HEK293 (cell line): ENCODE data around the gene GNG3.

Source experiments
- CTCF ChIA-PET: fragments of 350-600 bp; formaldehyde crosslinking; extraction: SDS; loops from one replicate; lab custom pipeline; 2021; ENCODE audit warnings: antibody characterized with exemption; lab: Yijun Ruan, JAX
- POLR2A ChIA-PET: fragments of 300-600 bp; formaldehyde crosslinking; extraction: SDS; loops from one replicate; lab custom pipeline; 2020; ENCODE audit warnings: antibody characterized with exemption, inconsistent platforms; lab: Yijun Ruan, JAX
- H3K27ac ChIP-seq: fragments of 200-500 bp; sonication (Bioruptor generic); 2 replicates; pipeline ENCODE4 v1.5.1; 2014; ENCODE audit warnings: low read depth, low read length, control low read depth, inconsistent platforms; ENCODE audit errors: extremely low read depth
- H3K36me3 ChIP-seq, 2 experiments: fragments of 200-500 bp in 1 of 2; sonication (Bioruptor generic) in 1 of 2; 1 replicate in 1 of 2; 2 replicates in 1 of 2; pipeline ENCODE4 v1.5.1; 2014 to 2017; ENCODE audit warnings: inconsistent platforms in 2 of 2, low read length in 2 of 2; ENCODE audit not compliant: control insufficient read depth in 2 of 2, insufficient read depth in 1 of 2
- H3K4me1 ChIP-seq: fragments of 200-500 bp; sonication (Bioruptor generic); 2 replicates; pipeline ENCODE4 v1.5.1; 2014; ENCODE audit warnings: mild to moderate bottlenecking, low read length, inconsistent platforms; ENCODE audit not compliant: control insufficient read depth, insufficient read depth
- H3K4me3 ChIP-seq: 2 replicates; pipeline ENCODE4 v1.5.1; 2011; ENCODE audit warnings: low read depth, mild to moderate bottlenecking, control low read depth, low read length, moderate library complexity
- H3K9me3 ChIP-seq: fragments of 200-500 bp; sonication (Bioruptor generic); 2 replicates; pipeline ENCODE4 v1.5.1; 2014; ENCODE audit warnings: low read depth, low read length, inconsistent platforms; ENCODE audit not compliant: control insufficient read depth, insufficient read depth
- KLF17 ChIP-seq: fragments of 450-650 bp; formaldehyde crosslinking; IDR thresholded peaks from 2 replicates; pipeline ENCODE4 v1.5.1; 2016; ENCODE audit warnings: missing biosample characterization, missing genetic modification characterization
- KLF8 ChIP-seq: fragments of 450-650 bp; formaldehyde crosslinking; IDR thresholded peaks from 2 replicates; pipeline ENCODE4 v1.5.1; 2016; ENCODE audit warnings: missing biosample characterization, missing genetic modification characterization
- PRDM10 ChIP-seq: fragments of 450-650 bp; formaldehyde crosslinking; IDR thresholded peaks from 2 replicates; pipeline ENCODE4 v1.5.1; 2016; ENCODE audit warnings: missing biosample characterization, missing genetic modification characterization
- PRDM6 ChIP-seq: fragments of 450-650 bp; formaldehyde crosslinking; IDR thresholded peaks from 2 replicates; pipeline ENCODE4 v1.5.1; 2017; ENCODE audit warnings: missing biosample characterization, missing genetic modification characterization
- SCRT1 ChIP-seq: fragments of 450-650 bp; formaldehyde crosslinking; IDR thresholded peaks from 2 replicates; pipeline ENCODE4 v1.5.1; 2016; ENCODE audit warnings: missing biosample characterization, missing genetic modification characterization, borderline replicate concordance
- SCRT2 ChIP-seq: fragments of 450-650 bp; formaldehyde crosslinking; IDR thresholded peaks from 2 replicates; pipeline ENCODE4 v1.5.1; 2016; ENCODE audit warnings: missing biosample characterization, missing genetic modification characterization
- ZBTB11 ChIP-seq: fragments of 450-650 bp; formaldehyde crosslinking; conservative IDR thresholded peaks from 2 replicates; pipeline ENCODE4 v1.5.1; 2016; ENCODE audit warnings: low read depth, missing biosample characterization, missing genetic modification characterization
- ZBTB26 ChIP-seq: fragments of 450-650 bp; formaldehyde crosslinking; optimal IDR thresholded peaks from 2 replicates; pipeline ENCODE3; 2016; ENCODE audit warnings: missing biosample characterization, mild to moderate bottlenecking, missing genetic modification characterization
- ZBTB44 ChIP-seq: fragments of 450-650 bp; IDR thresholded peaks from 2 replicates; pipeline ENCODE4 v1.5.1; 2018; ENCODE audit warnings: missing biosample characterization, mild to moderate bottlenecking, missing genetic modification characterization
- ZIC2 ChIP-seq: fragments of 450-650 bp; formaldehyde crosslinking; IDR thresholded peaks from 2 replicates; pipeline ENCODE4 v1.5.1; 2016; ENCODE audit warnings: missing biosample characterization, missing genetic modification characterization
- ZNF121 ChIP-seq: fragments of 450-650 bp; formaldehyde crosslinking; IDR thresholded peaks from 2 replicates; pipeline ENCODE4 v1.5.1; 2016; ENCODE audit warnings: missing biosample characterization, missing genetic modification characterization
- ZNF19 ChIP-seq: fragments of 450-650 bp; formaldehyde crosslinking; IDR thresholded peaks from 2 replicates; pipeline ENCODE4; 2016; ENCODE audit warnings: missing biosample characterization, missing genetic modification characterization, low read depth
- ZNF404 ChIP-seq: fragments of 450-650 bp; formaldehyde crosslinking; IDR thresholded peaks from 2 replicates; pipeline ENCODE4 v1.5.1; 2017; ENCODE audit warnings: missing biosample characterization, missing genetic modification characterization
- ZNF510 ChIP-seq: fragments of 450-650 bp; formaldehyde crosslinking; IDR thresholded peaks from 2 replicates; pipeline ENCODE4 v1.5.1; 2018; ENCODE audit warnings: mild to moderate bottlenecking, missing genetic modification characterization, missing biosample characterization; ENCODE audit not compliant: insufficient replicate concordance
- ZNF555 ChIP-seq: fragments of 450-650 bp; formaldehyde crosslinking; conservative IDR thresholded peaks from 2 replicates; pipeline ENCODE4 v1.5.1; 2017; ENCODE audit warnings: missing biosample characterization, mild to moderate bottlenecking, missing genetic modification characterization, inconsistent platforms
- ZNF621 ChIP-seq: fragments of 450-650 bp; formaldehyde crosslinking; IDR thresholded peaks from 2 replicates; pipeline ENCODE4 v1.5.1; 2017; ENCODE audit warnings: missing biosample characterization, missing genetic modification characterization
- ZNF639 ChIP-seq: fragments of 450-650 bp; formaldehyde crosslinking; IDR thresholded peaks from 2 replicates; pipeline ENCODE4 v1.5.1; 2016; ENCODE audit warnings: missing biosample characterization, missing genetic modification characterization
- ZNF843 ChIP-seq: fragments of 450-650 bp; formaldehyde crosslinking; IDR thresholded peaks from 2 replicates; pipeline ENCODE4 v1.5.1; 2016; ENCODE audit warnings: missing biosample characterization, missing genetic modification characterization
- ZSCAN30 ChIP-seq: fragments of 450-650 bp; IDR thresholded peaks from 2 replicates; pipeline ENCODE4 v1.5.1; 2018; ENCODE audit warnings: missing biosample characterization, mild to moderate bottlenecking, missing genetic modification characterization, moderate library complexity
- ZSCAN4 ChIP-seq: fragments of 450-650 bp; formaldehyde crosslinking; IDR thresholded peaks from 2 replicates; pipeline ENCODE4 v1.5.1; 2017; ENCODE audit warnings: missing biosample characterization, missing genetic modification characterization

The GNG3 gene

GRCh38 chr11:62707277-62707861 lies at the start of gene GNG3, which contains the start of gene BSCL2:
Gene GNG3 (plus strand): TSS chr11:62707676. CDS start chr11:62708296, 620 bp downstream.
Gene BSCL2 (minus strand): TSS chr11:62707424. CDS start chr11:62707195, 229 bp downstream.
- ChIA-PET CTCF (interaction anchor here (0.5 to 1.2 kb wide), 2 partner anchors 39 to 62 kb away, joined by 3 read pairs; no protein-coding TSS in a partner anchor), POLR2A (interaction anchor here (0.8 to 3.7 kb wide), 13 partner anchors 8 to 134 kb away, joined by 3 to 34 read pairs (median 11); partner anchors contain the start of genes HNRNPUL2, LBHD1, MTA2 and STX5)
- peaks cover 3% of the 10 kb centered on the region; the same call in 1 of the 2 replicates for H3K4me1 ChIP-seq
- TF ChIP-seq SCRT1: no peak; the same call in 1 of the 2 replicates
- TF ChIP-seq KLF17 (tag by site-specific recombination): 0 out of 2 replicates have a peak, but pooled peaks have one; percentile 48
- no peak for TF ChIP-seq ZNF621 (tag by site-specific recombination)
- TF ChIP-seq ZIC2 (tag by site-specific recombination): peak; percentile 34
- TF ChIP-seq ZBTB11 (tag by site-specific recombination): no peak
- no peak for TF ChIP-seq PRDM6 (tag by site-specific recombination)
- 0 out of 2 replicates have a peak, but pooled peaks have one; percentile 27 for TF ChIP-seq KLF8 (tag by site-specific recombination)
- no peak for TF ChIP-seq ZNF121 (tag by site-specific recombination)
- TF ChIP-seq ZNF404 (tag by site-specific recombination): no peak
- no peak for TF ChIP-seq ZNF19 (tag by site-specific recombination)
- peak; percentile 93 for TF ChIP-seq ZSCAN30 (tag by site-specific recombination)
- no peak for TF ChIP-seq ZNF843
- TF ChIP-seq ZNF639 (tag by site-specific recombination): 0 out of 2 replicates have a peak, but pooled peaks have one; percentile 52
- peak; percentile 77 for TF ChIP-seq ZBTB44 (tag by site-specific recombination)
- no peak for TF ChIP-seq ZNF555 (tag by site-specific recombination)
- TF ChIP-seq ZBTB26 (tag by site-specific recombination): peak; percentile 15
- TF ChIP-seq SCRT2: no peak
- TF ChIP-seq ZNF510 (tag by site-specific recombination): no peak
- TF ChIP-seq ZSCAN4 (tag by site-specific recombination): no peak
- TF ChIP-seq PRDM10 (tag by site-specific recombination): peak; percentile 99

More at GRCh38 chr11:62707277-62707861, at the start of gene GNG3, which contains the start of gene BSCL2:
- peak within 1 kb of the TSS; percentile 11 for H3K4me3 ChIP-seq
- peaks cover 1 to 89% of the 10 kb centered on the region in 2 experiments for H3K36me3 ChIP-seq
- H3K9me3 ChIP-seq: no peaks in the 10 kb centered on the region
- peak within 1 kb of the TSS; percentile 62 for H3K27ac ChIP-seq
